Dermis blood vessel endothelial cell (primary cell): ENCODE data around the gene CRHR1. TPM values are rescaled to one million over a fixed set of nuclear protein-coding genes. Genes with fewer than 3 reads are reported as not detected.
"Not testable (repeated sequence)": the region's sequence is repeated elsewhere in the genome, so short reads cannot be mapped to it uniquely, and the experiment has no call there.

Experiments used
- DNase-seq: peaks from one replicate; pipeline ENCODE4 v3.0.0; 2010
- total RNA-seq: library from RNA; depleted of rRNA; stranded (reverse); fragments of >200 nt; gene quantifications from 2 replicates; pipeline ENCODE4 v1.2.3, GENCODE V29; 2014

The CRHR1 gene
- not detected in 2 replicates for total RNA-seq

DNA sequence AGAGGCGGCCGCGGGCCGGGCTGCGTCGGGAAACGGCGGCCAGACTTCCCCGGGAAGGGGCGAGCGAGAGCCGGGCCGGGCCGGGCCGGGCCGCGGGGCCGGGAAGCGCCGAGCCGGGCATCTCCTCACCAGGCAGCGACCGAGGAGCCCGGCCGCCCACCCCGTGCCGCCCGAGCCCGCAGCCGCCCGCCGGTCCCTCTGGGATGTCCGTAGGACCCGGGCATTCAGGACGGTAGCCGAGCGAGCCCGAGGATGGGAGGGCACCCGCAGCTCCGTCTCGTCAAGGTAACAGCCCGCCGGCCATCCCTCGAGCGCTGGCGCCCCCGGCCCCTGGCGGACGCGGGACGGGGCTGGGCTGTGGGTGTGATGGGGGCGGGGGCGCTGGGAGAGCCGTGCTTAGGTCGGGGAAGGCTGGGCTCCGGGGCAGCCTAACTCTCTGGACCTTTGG lies at the start of gene CRHR1:
CRHR1 (plus strand) TSS at position 28 of the 448 bp plus-strand sequence; CDS start at position 253, 225 bp downstream.
- DNase-seq = no peak

DNA sequence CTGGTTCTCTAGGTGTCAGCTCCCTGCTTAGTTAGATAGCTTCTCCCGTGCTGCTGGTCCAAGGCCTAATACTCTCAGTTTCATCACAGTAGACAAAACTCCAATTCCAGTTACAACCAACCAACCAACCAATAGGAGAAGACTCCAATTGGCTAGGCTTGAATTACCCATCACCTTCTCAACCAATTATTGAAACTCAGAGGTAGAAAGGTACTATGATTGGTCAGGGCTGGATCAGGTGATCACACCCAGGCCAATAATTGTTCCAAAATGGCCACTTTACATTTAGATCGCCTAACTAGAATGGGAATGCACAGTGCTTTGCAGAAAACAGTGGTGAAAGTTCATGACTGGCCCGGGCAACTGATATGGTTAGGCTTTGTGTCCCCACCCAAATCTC lies 49.5 kb upstream of the CRHR1 start:
- DNase-seq = no peak

DNA sequence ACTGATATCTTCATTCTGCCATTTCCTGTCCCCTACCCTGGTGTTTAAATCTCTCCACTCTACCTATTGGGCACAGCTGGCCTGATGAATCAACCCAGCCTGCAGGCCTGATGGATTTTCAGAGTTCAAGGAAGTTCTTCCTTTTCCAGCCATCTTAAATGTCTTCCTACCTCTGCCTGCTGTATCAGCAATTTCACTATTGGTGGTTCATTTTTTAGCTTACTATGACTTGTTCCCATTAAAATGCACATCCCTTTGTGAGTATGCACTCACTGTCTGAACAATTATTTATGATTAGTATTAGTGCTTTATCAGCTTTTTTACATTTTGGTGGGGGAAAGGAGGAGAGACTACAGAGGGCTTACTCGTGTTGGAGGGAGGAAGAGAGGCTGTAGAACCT lies 48.6 kb upstream of the CRHR1 start:
- DNase-seq = no peak

DNA sequence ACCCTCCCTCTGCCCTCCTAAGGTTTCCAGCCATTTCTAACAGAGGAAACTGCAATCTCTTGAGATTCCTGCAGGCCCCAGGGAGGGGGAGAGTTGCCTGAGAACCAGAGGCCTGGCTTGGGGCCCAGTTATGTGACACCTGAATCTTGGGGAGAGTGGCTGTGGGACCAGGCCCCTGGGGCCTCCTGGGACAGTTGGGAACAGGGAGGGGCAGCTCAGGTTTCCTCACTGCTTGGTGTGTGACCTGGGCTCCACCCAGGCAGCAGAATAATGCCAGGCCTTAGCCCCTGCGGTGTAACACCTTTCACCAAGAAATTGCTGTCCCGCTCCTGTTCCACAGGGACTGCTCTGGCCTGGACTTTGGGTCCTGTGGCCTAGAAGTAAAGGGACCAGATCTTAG lies 44.3 kb upstream of the CRHR1 start:
- DNase-seq = no peak

DNA sequence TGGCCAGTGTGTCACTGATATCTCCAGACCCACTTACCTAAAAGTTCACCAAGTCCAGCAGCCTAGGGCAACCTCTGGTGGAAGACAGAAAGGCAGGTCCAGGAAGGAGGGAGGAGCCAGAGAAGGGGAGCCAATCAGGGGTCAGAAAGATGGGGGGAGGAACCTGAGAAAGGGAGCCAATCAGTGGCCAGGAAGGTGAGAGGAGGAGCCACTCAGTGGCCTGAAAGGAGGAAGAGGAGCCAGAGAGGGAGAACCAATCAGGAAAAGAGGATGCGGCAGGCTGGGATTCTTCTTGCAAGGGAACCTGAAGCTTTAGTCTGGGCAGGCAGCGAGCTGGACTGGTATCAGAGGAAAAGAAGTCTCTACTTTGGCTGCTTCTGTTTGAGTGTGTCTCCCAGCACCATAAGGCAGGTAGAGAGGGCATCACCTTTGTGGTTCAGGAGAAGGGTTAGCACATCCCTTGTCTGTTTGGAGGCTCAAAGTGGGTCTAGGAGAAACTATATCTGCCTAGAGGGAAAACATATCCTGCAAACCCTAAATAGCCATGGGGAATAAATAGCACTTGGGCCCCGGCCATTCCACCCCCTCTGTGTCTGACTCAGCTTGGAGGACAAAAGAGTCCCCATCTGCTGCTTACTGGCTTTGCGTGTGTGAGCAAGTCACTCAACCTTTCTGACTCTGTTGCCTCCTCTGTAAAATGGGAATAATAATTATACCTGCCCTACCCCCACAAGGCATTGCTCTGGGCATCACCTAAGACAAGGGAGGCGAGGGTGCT lies 43.4 kb upstream of the CRHR1 start:
- DNase-seq = peak; percentile 37

DNA sequence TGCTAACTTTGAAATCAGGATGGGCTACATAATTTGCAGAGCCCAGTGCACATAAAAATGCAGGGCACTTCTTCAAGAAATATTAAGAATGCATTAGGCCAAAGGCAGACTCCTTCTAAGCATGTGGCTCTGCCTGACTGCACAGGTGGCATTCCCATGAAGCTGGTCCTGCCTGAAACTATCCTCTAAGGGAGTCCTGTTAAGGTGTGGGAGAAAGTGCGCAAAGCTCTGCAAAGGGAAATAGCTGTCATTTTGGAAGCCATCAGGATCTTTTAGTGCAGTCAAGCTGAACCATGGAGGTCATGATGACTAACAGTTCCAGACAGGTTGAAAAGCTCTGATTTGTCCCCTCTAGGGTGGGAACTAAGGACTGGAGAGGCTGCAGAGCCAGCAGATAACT lies 41.9 kb upstream of the CRHR1 start:
- DNase-seq = no peak

DNA sequence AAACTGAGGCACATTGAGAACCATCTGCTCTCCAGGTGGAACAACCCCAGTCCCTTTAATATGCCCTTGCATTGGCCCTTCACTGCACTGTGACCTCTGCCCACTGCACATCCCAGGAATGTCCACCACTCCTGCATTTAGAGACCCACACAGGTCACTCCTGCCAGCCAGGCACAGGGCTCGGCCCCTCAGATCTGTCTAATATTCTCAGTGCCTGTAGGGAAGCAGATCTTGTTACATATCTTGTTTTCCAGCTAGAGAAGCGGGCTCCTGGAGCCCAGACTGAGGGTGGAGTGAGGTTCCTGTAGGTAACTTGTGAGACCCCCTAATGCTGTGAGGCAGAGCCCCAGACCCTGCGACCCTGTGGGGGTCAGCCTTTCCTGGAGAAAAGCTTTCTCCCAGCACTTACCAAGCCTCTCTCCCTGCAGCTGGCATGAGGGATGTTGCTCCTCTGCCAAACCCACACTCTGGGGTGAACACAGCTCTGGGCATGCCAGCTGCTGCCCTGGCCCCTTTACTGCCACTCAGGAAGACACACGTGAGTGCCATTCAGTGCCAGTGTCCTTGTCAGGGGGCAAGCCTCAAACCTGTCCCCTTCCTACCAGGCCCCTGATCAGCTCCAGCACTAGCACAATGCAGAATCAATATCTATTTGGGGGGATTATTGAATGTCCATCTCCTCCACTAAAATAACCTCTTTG lies 40.3 kb upstream of the CRHR1 start:
- DNase-seq = no peak

DNA sequence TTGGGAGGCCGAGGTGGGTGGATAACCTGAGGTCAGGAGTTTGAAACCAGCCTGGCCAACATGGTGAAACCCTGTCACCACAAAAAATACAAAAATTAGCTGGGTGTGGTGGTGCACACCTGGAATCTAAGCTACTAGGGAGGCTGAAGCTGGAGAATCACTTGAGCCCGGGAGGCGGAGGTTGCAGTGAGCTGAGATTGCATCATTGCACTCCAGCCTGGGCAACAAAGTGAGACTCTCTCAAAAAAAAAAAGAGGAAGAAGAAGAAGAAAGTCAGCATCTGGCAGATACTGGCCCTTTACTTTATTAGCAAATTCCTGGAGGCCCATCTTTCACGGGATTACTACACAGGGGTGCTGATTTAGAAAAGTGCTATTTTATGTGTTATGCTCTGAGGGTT lies 39.3 kb upstream of the CRHR1 start:
- not testable (repeated sequence) for DNase-seq

DNA sequence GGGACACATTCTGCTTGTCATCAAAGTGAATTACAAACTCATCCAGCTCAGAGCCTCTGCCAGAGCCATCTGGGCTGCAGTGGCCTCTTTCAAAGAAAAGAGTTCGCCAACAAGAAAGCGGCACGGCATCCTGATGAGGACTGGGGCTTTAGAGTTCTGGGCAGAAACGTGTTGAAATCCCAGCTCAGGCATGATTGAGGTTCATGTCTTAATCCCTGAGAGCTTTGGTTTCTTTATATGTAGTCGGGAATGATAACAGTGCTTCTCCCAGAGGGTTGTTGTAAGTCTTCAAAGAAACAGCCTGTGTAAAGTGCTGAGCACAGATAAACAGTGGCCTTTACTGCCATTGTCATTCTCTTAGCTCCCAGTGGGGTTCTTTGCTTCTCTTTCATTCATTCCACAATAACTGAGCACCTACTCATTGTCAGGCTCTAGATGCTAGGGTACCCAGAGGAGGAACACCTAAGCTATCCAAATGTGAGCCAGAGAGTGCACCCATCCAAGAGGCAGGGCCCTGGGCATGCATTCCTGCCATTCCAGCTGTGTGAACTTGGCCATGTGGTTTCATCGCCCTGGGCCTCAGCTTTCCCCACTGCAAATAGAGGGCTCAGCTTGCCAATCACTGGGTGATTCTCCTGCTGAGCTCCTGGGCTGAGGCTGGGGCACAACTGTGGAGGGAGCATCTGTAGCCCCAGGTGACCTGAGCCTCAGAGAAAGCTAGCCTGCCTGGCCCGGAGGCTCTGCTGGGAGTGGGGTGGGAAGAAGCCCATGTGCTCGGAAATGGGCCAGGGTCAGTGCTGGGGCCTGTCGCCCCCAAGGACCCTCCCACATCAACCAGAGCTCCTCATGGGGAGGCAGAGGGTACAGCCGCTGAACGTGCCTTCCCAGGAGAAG lies 38.3 kb upstream of the CRHR1 start:
- no peak for DNase-seq

DNA sequence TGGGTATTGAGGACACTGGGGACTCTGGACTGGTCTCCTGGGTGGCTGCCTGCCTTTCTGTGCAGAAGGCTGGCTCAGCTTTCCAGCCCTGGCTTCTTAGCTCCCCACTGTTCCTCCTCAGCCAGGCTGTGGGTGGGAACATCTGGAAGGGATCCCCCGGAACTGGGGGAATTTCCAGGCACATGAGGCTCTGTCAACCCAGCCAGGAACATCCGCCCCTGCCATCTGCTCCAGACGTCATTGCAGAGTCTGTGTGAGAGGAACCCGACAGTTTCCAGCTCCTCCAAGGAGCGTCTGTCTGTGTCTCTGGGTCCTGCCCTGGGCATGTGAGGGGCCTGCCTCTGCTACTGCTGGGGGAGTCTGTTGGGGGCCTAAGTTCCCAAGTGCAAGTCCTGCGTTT lies 36.2 kb upstream of the CRHR1 start:
- DNase-seq = no peak

DNA sequence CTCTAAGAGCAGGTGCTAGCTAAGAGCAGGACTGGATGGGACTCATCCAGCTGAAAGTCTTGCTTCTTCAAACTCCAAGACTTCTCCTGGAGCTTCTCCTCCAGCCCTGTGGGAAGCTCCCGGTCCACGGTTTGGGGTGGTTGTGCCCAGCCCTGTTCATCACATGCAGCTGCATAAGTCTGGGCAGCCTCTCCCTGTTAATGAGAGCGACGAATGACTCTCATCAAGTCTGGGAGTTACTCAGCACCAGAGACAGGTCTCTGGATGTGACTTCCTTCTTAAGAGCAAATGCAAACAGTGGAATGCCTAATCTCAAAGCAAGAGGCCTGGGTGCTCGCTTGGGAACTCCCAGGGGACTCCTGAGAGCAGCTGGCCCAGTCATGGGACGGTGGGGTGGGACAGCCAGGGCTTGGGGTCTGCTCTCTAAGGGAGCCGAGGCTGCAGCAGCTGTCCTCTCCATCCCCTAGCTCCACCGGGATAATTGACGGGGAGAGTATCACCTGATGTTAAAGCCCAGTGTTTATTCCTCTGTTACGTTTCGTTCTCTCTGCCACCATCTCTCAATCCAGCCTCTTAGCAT lies 35.3 kb upstream of the CRHR1 start:
- DNase-seq = no peak

DNA sequence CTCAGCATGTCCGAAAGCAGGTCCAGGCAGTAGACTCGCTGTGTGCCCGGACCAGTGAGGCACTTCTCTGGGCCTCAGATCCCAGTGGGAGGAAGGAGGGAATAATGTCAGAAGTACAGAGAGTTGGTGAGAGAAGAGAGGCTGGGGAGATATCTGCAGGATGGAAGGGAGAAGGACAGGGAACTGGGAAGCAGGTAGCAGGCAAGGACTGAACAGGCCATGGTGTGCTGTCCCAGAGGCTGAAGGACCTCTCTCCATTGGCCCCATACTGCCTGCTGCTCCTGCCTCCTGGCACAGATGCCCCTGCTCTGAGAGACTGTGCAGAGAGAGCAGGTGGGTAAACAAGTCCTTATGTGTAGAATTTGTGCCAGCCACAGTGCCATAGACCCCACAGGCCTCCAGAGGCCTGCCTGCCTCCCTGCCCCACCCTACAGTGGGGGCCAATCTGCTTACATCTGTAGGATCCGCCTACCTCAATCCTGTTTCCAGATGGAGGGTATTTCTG lies 34.2 kb upstream of the CRHR1 start:
- no peak for DNase-seq

DNA sequence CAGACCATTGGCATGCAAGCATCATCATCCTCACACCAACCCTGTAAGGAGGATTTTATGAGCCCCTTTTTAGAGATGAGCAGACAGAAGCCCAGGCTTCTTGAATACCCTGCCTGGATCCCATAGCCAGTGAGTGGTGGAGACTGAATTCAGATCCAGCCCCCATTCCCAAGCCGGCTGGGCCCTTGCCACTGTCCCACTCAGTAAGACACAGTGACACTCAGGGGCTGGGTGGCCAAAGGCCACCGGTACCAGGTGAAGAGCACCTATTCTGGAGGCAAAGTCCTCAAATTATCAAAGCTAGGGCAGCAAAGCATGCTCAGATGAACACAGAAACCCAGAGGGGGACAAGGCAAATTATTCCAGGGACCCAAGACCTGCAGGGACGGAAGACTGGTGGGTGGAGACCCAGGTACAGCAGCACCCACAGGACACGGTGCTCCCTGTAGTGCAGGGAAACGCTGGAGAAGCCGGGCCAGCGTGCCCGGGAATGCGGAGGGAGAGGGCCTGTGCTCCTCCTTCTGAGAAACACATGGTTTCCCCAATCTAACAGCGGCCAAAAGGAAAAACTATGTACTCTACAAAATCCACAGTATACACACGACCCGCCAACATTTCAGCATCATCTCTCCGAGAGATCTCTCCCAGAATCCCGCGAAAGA lies 33.2 kb upstream of the CRHR1 start:
- no peak for DNase-seq

DNA sequence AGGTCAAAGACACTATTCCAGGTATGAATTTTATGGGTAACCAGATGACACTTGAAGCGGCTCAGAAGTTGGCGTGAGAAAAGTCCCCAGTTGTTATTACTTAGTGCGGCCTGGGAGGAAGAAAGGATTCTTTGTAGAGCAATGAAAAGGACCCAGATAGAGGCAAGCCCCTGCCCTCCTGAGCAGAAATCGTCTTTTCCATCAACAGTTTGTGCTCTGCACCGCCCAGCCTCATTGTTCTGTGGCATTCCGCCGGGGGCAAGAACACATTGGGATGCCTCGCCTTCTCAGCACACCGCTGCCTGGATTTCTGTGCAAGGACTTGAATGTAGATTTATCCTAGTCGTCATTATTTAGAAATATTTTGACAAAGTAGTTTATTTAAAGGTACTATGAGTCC lies 32.7 kb upstream of the CRHR1 start:
- DNase-seq = no peak

DNA sequence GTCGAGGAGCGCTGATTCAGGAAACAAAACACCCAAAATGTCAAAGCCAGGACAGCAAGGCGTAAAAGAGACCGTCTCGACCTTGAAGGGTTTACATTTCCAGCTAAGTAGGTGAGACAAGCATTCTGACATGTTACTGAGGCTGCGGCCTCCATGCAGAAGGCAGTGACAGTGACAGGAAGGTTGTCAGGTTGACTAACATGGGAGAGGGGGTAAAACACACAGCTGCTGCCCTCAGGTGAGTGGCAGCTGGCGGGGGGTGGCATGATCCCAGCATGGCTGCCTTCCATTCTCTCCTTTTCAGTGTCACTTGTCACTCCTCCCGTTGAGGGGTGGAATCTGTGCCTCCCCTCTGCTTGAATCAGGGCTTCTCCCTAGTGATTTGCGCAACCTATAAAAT lies 31.9 kb upstream of the CRHR1 start:
- no peak for DNase-seq

DNA sequence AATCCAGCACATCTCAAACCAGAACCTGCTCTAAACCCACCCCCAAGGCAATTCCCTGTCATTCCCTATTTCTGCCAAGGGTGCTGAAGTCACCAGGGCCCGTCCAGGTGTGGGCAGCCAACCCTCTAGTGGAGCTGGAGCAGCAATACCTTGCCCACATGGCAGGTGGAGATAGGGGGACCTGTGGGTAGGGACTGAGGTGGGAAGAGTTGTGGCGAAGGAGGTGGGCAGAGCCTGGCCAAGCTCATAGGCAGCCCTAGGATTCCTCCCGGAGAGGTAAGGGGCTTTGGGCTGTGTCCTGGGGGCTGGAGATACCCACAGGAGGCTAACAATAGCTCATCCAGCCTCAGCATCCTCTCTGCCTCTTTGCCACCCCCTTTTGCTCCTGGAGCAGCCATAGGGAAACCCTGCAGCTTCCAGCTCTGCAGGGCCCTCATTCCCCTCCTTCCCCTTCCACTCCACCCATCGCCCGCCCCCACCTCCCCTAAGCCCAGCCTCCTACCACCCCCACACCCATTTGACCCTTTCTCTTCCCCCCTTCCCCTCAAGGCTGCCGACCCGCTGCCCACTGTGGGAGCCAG lies 30.4 kb upstream of the CRHR1 start:
- no peak for DNase-seq

DNA sequence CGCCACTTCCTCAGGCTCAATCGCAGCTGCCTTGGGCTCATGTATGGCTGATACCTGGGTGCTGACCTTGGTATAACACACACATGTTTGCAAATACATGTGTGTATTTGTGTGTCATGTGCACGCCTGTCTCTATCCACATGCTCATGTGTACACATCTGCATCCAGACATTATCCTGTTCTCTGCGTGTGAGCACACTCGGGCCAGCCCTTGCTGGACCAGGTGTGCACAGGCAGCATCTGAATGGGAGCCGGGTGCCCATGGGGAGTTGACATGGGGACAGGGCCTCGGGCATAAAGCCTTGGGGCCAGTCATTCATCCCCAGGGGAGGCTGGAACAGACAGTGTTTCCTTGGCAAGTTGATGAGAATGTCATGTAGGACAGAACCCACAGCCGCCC lies 29.1 kb upstream of the CRHR1 start:
- no peak for DNase-seq

DNA sequence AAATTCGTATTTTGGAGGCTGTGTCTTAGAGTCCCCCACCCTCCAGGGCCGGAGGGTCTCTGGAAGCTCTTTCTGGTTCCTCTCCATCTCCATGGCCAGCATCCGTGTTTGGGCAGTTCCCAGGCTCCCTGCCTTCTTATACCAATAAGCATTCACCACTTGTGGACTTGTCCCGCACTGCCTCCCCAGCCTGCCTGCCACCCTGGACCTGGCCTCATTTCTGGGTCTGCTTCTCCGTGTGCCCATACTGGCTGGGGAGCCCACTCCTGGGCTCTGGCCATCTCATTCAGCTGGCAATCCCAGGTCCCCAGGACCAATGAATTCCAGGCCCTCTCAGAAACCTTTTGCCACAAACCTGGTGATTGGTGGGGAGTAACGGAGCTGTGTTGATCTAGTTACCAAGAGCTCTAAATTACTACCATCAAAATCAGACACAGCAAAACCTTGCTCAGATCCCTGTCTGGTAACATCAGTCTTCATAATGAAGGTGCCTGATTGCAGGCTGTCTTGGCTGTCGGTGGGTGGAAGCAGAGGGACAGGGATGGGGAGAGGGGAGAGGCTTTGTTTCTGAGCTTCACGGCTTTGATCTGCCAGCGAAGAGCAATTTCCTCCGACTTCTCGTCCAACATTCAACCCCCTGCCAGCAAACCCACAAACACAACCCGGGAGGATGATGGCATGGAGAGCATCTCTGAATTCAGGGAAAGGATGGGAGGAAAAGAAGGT lies 27.7 kb upstream of the CRHR1 start:
- DNase-seq = no peak

DNA sequence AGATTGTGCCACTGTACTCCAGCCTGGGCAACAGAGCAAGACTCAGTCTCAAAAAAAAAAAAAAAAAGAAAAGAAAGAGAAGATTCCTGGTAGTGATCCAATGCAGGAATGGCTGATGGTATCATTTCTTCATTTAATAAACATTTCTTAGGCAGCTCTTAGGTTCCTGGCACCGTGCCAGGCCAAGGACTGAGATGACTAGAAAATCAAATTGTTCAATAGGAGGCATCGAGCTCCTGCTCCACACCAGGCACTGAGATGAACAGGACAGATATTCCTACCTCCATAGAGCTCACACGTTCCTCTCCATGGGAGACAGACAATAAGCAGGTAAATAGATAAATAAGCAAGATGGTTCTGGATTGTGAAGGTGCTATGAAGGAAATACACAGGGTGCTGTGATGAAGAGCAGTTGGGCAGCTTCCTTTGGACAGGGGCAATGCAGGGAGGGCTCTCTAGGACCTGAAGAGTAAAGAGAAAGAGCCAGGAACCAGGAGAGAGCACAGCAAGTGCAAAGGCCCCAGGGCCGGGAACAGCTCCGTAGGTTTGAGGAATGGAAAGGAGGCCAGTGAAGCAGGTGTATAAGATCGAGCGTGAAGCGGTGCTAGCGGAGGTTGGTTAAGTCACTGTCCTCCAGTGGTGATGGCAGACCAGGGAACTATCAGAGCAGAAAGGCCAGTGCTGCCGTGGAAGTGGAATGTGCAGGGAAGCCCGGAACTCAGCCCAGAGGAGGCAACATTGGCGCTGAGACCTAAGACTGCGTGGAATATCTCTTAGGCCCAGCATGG lies 26.5 kb upstream of the CRHR1 start:
- DNase-seq = no peak

DNA sequence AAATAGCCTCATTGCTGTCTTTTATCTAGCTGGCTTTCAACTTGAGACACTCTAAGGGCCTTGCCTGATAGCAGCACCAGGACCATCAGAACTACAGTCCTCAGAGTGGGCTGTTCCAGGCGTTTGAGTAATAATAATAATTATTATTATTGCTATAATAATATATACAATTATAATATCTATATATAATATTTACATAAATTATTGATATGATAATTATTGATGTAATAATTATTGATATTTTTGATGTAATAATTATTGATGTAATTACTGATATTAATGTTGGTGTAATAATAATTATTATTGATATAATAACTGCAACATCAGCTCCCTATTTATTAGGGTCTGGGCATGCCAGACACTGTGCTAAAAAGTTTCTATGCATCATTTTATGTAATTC lies 25.6 kb upstream of the CRHR1 start:
- no peak for DNase-seq
